ENCODE results near the gene BTBD7.

DNA sequence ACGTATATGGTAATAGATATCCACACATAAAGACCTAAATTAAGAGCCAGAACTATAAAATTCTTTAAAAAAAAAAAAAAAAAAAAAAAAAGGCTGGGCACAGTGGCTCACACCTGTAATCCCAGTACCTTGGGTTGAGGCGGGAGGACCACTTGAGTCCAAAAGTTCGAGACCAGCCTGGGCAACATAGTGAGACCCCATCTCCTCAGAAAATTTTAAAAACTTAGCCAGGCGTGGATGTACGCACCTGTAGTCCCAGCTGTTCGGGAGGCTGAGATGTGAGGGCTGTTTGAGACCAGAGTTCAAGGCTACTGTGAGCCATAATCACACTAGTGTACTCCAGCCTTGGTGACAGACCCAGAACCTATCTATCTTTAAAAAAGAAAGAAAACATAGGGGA, 4.3 kb downstream of the BTBD7 start:
- TF ChIP-seq GATA3 (IDR thresholded peaks at IDR 0.05; ENCODE audit: low read depth, low read length): no peak
- TF ChIP-seq GATA2 (IDR thresholded peaks at IDR 0.05; ENCODE audit: low read depth, low read length): no peak

All from SH-SY5Y (cell line).